H1 (cell line): Measurements from ENCODE around the gene ABHD16B. TPM values are rescaled to one million over a fixed set of nuclear protein-coding genes. Genes with fewer than 3 reads are reported as not detected.

Source experiments
- CTCF ChIA-PET: fragments of 300-600 bp; sonication (Branson Sonifier 250); formaldehyde crosslinking; loops from one replicate; lab custom pipeline; 2021; ENCODE audit not compliant: partially characterized antibody; lab: Charles Lee
- POLR2A ChIA-PET: fragments of 300-600 bp; sonication (Branson Sonifier 250); formaldehyde crosslinking; loops from one replicate; lab custom pipeline; 2021; ENCODE audit warnings: inconsistent platforms; ENCODE audit not compliant: partially characterized antibody; lab: Charles Lee
- DNase-seq, 2 experiments: peaks; one replicate each; pipeline versions ENCODE4 v3.0.0 to v3.0.0-alpha.2; 2010 to 2022; ENCODE audit warnings: low spot score in 2 of 2, low read depth in 1 of 2, mixed read lengths in 1 of 2
- FAIRE-seq: peaks from 2 replicates; lab custom pipeline; 2011; peaks lifted over from hg19 to GRCh38; lab: Jason Lieb, UNC
- H2AFZ ChIP-seq: 2 replicates; pipeline ENCODE4 v1.8.1; 2012; ENCODE audit warnings: low read length, inconsistent platforms
- H2AK5ac ChIP-seq: 2 replicates; pipeline ENCODE4 v1.6.1; 2013; ENCODE audit warnings: low read depth, low read length
- H2BK120ac ChIP-seq: replicated peaks from 2 replicates; pipeline ENCODE3; 2013; ENCODE audit warnings: low read depth, low read length, inconsistent platforms
- H2BK12ac ChIP-seq: 2 replicates; pipeline ENCODE4 v1.6.1; 2013; ENCODE audit warnings: low read depth, low read length
- H2BK15ac ChIP-seq: 2 replicates; pipeline ENCODE4 v1.6.1; 2013; ENCODE audit warnings: low read length
- H2BK20ac ChIP-seq: 2 replicates; pipeline ENCODE4 v1.6.1; 2013; ENCODE audit warnings: low read length
- H2BK5ac ChIP-seq: 2 replicates; pipeline ENCODE4 v1.6.1; 2013; ENCODE audit warnings: low read depth, low read length
- H3K14ac ChIP-seq: 2 replicates; pipeline ENCODE4 v1.6.1; 2013; ENCODE audit warnings: inconsistent platforms; ENCODE audit not compliant: insufficient read length
- H3K18ac ChIP-seq: 2 replicates; pipeline ENCODE4 v1.6.1; 2013; ENCODE audit warnings: low read length; ENCODE audit errors: extremely low read depth
- H3K23ac ChIP-seq: 2 replicates; pipeline ENCODE4 v1.6.1; 2013; ENCODE audit warnings: inconsistent platforms; ENCODE audit not compliant: insufficient read length
- H3K23me2 ChIP-seq: 2 replicates; pipeline ENCODE4 v1.6.1; 2013; ENCODE audit warnings: low read depth, low read length
- H3K27ac ChIP-seq: 2 replicates; pipeline ENCODE4 v1.6.1; 2011; ENCODE audit warnings: low read depth, low read length, inconsistent platforms
- H3K27me3 ChIP-seq, 4 experiments: replicated peaks in 1 of 4; 1 replicate in 1 of 4; 2 replicates in 3 of 4; pipeline versions ENCODE4 v1.6.1 to v1.8.1; 2011 to 2013; ENCODE audit warnings: low read length in 3 of 4, mild to moderate bottlenecking in 3 of 4, inconsistent platforms in 2 of 4, mixed read lengths in 2 of 4, moderate library complexity in 1 of 4; ENCODE audit not compliant: control insufficient read depth in 3 of 4, insufficient read depth in 3 of 4; ENCODE audit errors: extremely low read depth in 1 of 4
- H3K36me3 ChIP-seq, 4 experiments: 2 replicates each; pipeline versions ENCODE4 v1.6.1 to v1.8.1; 2011 to 2013; ENCODE audit warnings: mild to moderate bottlenecking in 4 of 4, low read length in 3 of 4, moderate library complexity in 2 of 4, control low read depth in 1 of 4, inconsistent platforms in 1 of 4; ENCODE audit not compliant: insufficient read depth in 4 of 4, control insufficient read depth in 2 of 4
- H3K4ac ChIP-seq: replicated peaks from 2 replicates; pipeline ENCODE3; 2013; ENCODE audit warnings: low read length, low read depth, mixed read lengths, inconsistent platforms; ENCODE audit not compliant: insufficient read length
- H3K4me1 ChIP-seq, 4 experiments: replicated peaks in 1 of 4; 1 replicate in 1 of 4; 2 replicates in 3 of 4; pipeline versions ENCODE4 v1.6.1 to v1.8.1; 2011 to 2013; ENCODE audit warnings: low read length in 3 of 4, inconsistent platforms in 2 of 4, mixed read lengths in 1 of 4; ENCODE audit not compliant: insufficient read depth in 4 of 4, control insufficient read depth in 3 of 4
- H3K4me2 ChIP-seq, 2 experiments: 2 replicates each; pipeline versions ENCODE4 v1.6.1 to v1.8.1; 2011 to 2013; ENCODE audit warnings: low read depth in 2 of 2, low read length in 2 of 2, control low read depth in 1 of 2, inconsistent platforms in 1 of 2, mild to moderate bottlenecking in 1 of 2; ENCODE audit not compliant: insufficient read depth in 1 of 2
- H3K4me3 ChIP-seq, 4 experiments: fragments of 200-600, 300-600 bp in 1 of 4; sonication (generic), shearing (Covaris generic), sonication (Bioruptor Twin) in 1 of 4; 2 replicates each; pipeline versions ENCODE4 v1.5.1 to v1.8.1; 2011 to 2016; ENCODE audit warnings: low read length in 4 of 4, low read depth in 3 of 4, control low read depth in 2 of 4, inconsistent platforms in 2 of 4, mild to moderate bottlenecking in 2 of 4, mixed read lengths in 1 of 4, moderate library complexity in 1 of 4; ENCODE audit not compliant: insufficient read depth in 2 of 4; ENCODE audit errors: extremely low read depth in 1 of 4
- H3K56ac ChIP-seq: replicated peaks from 2 replicates; pipeline ENCODE3; 2013; ENCODE audit warnings: low read depth, mild to moderate bottlenecking, mixed read lengths, low read length, inconsistent platforms; ENCODE audit not compliant: insufficient read length
- H3K79me1 ChIP-seq: 2 replicates; pipeline ENCODE4 v1.6.1; 2013; ENCODE audit warnings: low read depth, low read length, control low read depth
- H3K79me2 ChIP-seq, 2 experiments: 2 replicates each; pipeline versions ENCODE4 v1.6.1 to v1.8.1; 2012 to 2013; ENCODE audit warnings: low read length in 2 of 2, mild to moderate bottlenecking in 2 of 2, inconsistent platforms in 1 of 2; ENCODE audit not compliant: insufficient read depth in 2 of 2, control insufficient read depth in 1 of 2
- H3K9ac ChIP-seq, 4 experiments: replicated peaks in 1 of 4; 1 replicate in 1 of 4; 2 replicates in 3 of 4; pipeline versions ENCODE4 v1.6.1 to v1.8.1; 2011 to 2013; ENCODE audit warnings: low read depth in 3 of 4, low read length in 3 of 4, control low read depth in 2 of 4, mild to moderate bottlenecking in 2 of 4, moderate library complexity in 2 of 4, inconsistent platforms in 1 of 4; ENCODE audit errors: extremely low read depth in 1 of 4
- H3K9me3 ChIP-seq, 2 experiments: 2 replicates each; pipeline versions ENCODE4 v1.6.1 to v1.8.1; 2012 to 2013; ENCODE audit warnings: mild to moderate bottlenecking in 2 of 2, moderate library complexity in 2 of 2, control low read depth in 1 of 2, inconsistent platforms in 1 of 2, low read depth in 1 of 2, low read length in 1 of 2, mixed read lengths in 1 of 2; ENCODE audit not compliant: insufficient read depth in 2 of 2
- H4K20me1 ChIP-seq, 2 experiments: replicated peaks in 1 of 2; 2 replicates each; pipeline versions ENCODE3 to v1.8.1; 2011 to 2013; ENCODE audit warnings: inconsistent platforms in 2 of 2, low read length in 2 of 2, mild to moderate bottlenecking in 1 of 2; ENCODE audit not compliant: insufficient read depth in 2 of 2, control insufficient read depth in 1 of 2
- H4K5ac ChIP-seq: 2 replicates; pipeline ENCODE4 v1.6.1; 2013; ENCODE audit warnings: low read length, low read depth, mixed read lengths, inconsistent platforms; ENCODE audit not compliant: insufficient read length
- H4K8ac ChIP-seq: 2 replicates; pipeline ENCODE4 v1.8.0; 2013; ENCODE audit warnings: mild to moderate bottlenecking, moderate library complexity, low read length, inconsistent platforms; ENCODE audit not compliant: insufficient read depth; ENCODE audit errors: extremely low read depth
- H4K91ac ChIP-seq: replicated peaks from 2 replicates; pipeline ENCODE3; 2013; ENCODE audit warnings: low read length, mixed read lengths, inconsistent platforms; ENCODE audit not compliant: insufficient read length
- CEBPB ChIP-seq: IDR thresholded peaks from 2 replicates; pipeline ENCODE4 v1.6.1; 2012; ENCODE audit warnings: low read depth, low read length
- GABPA ChIP-seq: IDR thresholded peaks from 2 replicates; pipeline ENCODE4 v1.6.1; 2011; ENCODE audit warnings: mild to moderate bottlenecking, low read length, moderate library complexity, borderline replicate concordance; ENCODE audit not compliant: insufficient read depth
- HDAC6 ChIP-seq: IDR thresholded peaks from one replicate; pipeline ENCODE4 v1.7.1; 2012; ENCODE audit warnings: low read depth, mild to moderate bottlenecking, inconsistent platforms, low read length, moderate library complexity
- RAD21 ChIP-seq, 2 experiments: IDR thresholded peaks in 1 of 2; conservative IDR thresholded peaks in 1 of 2; 2 replicates each; pipeline ENCODE4 v1.6.1; 2011; ENCODE audit warnings: low read depth in 2 of 2, low read length in 2 of 2, improper control_type of control experiment in 1 of 2, inconsistent platforms in 1 of 2, mild to moderate bottlenecking in 1 of 2, moderate library complexity in 1 of 2
- RXRA ChIP-seq: IDR thresholded peaks from 2 replicates; pipeline ENCODE4 v1.6.1; 2011; ENCODE audit warnings: low read depth, mild to moderate bottlenecking, low read length, moderate library complexity; ENCODE audit not compliant: insufficient read depth
- SIN3A ChIP-seq, 2 experiments: IDR thresholded peaks in 1 of 2; conservative IDR thresholded peaks in 1 of 2; 2 replicates each; pipeline ENCODE4 v1.6.1; 2011 to 2012; ENCODE audit warnings: low read length in 2 of 2, improper control_type of control experiment in 1 of 2, low read depth in 1 of 2, mild to moderate bottlenecking in 1 of 2
- SIX5 ChIP-seq: IDR thresholded peaks from 2 replicates; pipeline ENCODE4 v1.6.1; 2011; ENCODE audit warnings: mild to moderate bottlenecking, low read depth, low read length
- SP2 ChIP-seq: IDR thresholded peaks from 2 replicates; pipeline ENCODE4 v1.6.1; 2012; ENCODE audit warnings: mild to moderate bottlenecking, low read length, inconsistent platforms
- SP4 ChIP-seq: IDR thresholded peaks from 2 replicates; pipeline ENCODE4 v1.6.1; 2012; ENCODE audit warnings: low read length, inconsistent platforms
- WGBS, 2 experiments: shearing (Covaris generic) in 1 of 2; methylation state at CpG; one replicate each; pipeline versions ENCODE4 v1.1.6 to v1.1.7; 2013 to 2015; ENCODE audit warnings: low lambda C conversion rate in 2 of 2, mixed read lengths in 2 of 2, inconsistent platforms in 1 of 2, low coverage in 1 of 2, missing lambda C conversion rate in 1 of 2; ENCODE audit not compliant: insufficient replicate concordance in 2 of 2, insufficient coverage in 1 of 2, insufficient read length in 1 of 2; ENCODE audit errors: extremely low coverage in 1 of 2, missing lambda C conversion rate in 1 of 2; 5-methylcytosine and 5-hydroxymethylcytosine counted together
- polyA plus RNA-seq, 7 experiments: library from polyadenylated mRNA; depleted of rRNA in 3 of 7; stranded (reverse) in 5 of 7; unstranded in 2 of 7; fragments of >200 nt in 5 of 7; fragments of 200-250 nt in 2 of 7; gene quantifications; 1 replicate in 5 of 7; 2 replicates in 1 of 7; 4 replicates in 1 of 7; pipeline versions ENCODE4 v1.2.1 to v1.2.3, GENCODE V29; 2011 to 2013; ENCODE audit warnings: missing spikeins in 2 of 7, mixed read lengths in 2 of 7
- total RNA-seq: library from RNA; stranded (reverse); fragmentation: NEBNext Ultra II Directional; extraction: Animal tissue kit (Norgen Biotek cat#: 25700); gene quantifications from 2 replicates; pipeline ENCODE4 v1.2.1, GENCODE V29; 2021
- TF ChIP-seq, protein P1 (sequence below): IDR thresholded peaks from 2 replicates; pipeline ENCODE4 v1.6.1; 2011; ENCODE audit warnings: low read length, improper control_type of control experiment

ABHD16B gene
- total and polyA plus RNA-seq, 2 of the 8 experiments (the other 6 are each of a cell fraction or from before 2014, with no cell fraction given) = not detected

DNA sequence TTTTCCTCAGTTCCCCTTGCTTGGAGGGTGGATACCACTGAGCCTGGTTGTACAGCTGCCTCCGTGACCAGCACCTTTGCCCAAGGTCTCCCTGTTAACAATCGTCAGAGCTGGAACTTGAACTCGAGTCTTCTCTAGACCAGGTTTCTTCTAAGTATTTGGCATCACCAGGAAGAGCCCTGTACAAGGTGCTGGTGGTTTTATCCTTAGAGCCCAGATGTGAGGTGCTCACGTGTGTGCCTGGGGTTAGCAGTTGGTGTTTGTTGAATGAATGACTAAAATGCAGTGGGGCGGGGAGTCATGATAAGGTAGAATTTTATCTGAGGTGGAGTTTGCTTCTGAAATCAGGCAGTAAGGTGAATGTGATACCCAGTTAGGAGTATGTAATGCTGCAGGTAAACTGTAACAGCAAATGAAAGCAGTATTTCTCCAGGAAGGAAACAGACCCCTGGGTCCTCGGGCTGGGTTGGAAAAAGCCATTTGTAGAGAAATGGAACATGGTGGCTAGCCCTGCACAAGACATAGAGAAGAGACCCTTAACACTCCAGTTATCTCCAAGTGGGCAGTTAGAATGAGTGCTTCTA lies 36.8 kb downstream of the ABHD16B start:
- no peaks in the 10 kb centered on the region for H3K9me3 ChIP-seq
- H3K27me3 ChIP-seq = no peaks in the 10 kb centered on the region
- no peak overlapping the region for H3K4me2 ChIP-seq
- no peak overlapping the region for H2AK5ac ChIP-seq
- H3K4ac ChIP-seq = no peak overlapping the region
- H2BK20ac ChIP-seq = no peak overlapping the region
- H4K5ac ChIP-seq = no peak overlapping the region
- H3K23ac ChIP-seq = no peak overlapping the region
- H3K36me3 ChIP-seq = no peaks in the 10 kb centered on the region
- POLR2A ChIA-PET = interaction anchor here (1.4 kb wide), 1 partner anchor 33 kb away, joined by 3 read pairs; the partner anchor contains the start of gene TPD52L2
- WGBS, 2 experiments = 83% methylated on average over 6 of the region's 6 CpGs; no CpG with 5 or more reads in 1 of the 2 experiments
- FAIRE-seq (no peak), DNase-seq (no peak)
- no peak overlapping the region for H3K56ac ChIP-seq
- H4K91ac ChIP-seq = no peak overlapping the region
- H3K9ac ChIP-seq = no peak overlapping the region
- no peak overlapping the region for H2AFZ ChIP-seq
- H2BK12ac ChIP-seq = no peak overlapping the region
- no peak overlapping the region for H3K14ac ChIP-seq
- no peak overlapping the region for H3K27ac ChIP-seq
- TF ChIP-seq HDAC6 = no peak
- no peak for TF ChIP-seq CEBPB
- TF ChIP-seq, protein P1, sequence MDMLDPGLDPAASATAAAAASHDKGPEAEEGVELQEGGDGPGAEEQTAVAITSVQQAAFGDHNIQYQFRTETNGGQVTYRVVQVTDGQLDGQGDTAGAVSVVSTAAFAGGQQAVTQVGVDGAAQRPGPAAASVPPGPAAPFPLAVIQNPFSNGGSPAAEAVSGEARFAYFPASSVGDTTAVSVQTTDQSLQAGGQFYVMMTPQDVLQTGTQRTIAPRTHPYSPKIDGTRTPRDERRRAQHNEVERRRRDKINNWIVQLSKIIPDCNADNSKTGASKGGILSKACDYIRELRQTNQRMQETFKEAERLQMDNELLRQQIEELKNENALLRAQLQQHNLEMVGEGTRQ = no peak
- no peak for TF ChIP-seq RAD21 (IDR thresholded peaks at IDR 0.05 in 1 of 2, conservative IDR thresholded peaks at IDR 0.05 in 1 of 2; ENCODE audit: low read depth in 2 of 2, low read length in 2 of 2)
- TF ChIP-seq GABPA = no peak
- no peak for TF ChIP-seq SIN3A (conservative IDR thresholded peaks at IDR 0.05 in 1 of 2, IDR thresholded peaks at IDR 0.05 in 1 of 2; ENCODE audit: low read depth in 1 of 2, low read length in 2 of 2)
- no peak for TF ChIP-seq SP4
- no peak for TF ChIP-seq SP2
- TF ChIP-seq SIX5 = no peak
- no peak for TF ChIP-seq RXRA
- H3K79me1 ChIP-seq = peaks cover 21% of the 10 kb centered on the region
- H2BK120ac ChIP-seq = no peak overlapping the region
- no peak overlapping the region for H3K4me3 ChIP-seq
- H3K18ac ChIP-seq = no peak overlapping the region
- no peak overlapping the region for H2BK15ac ChIP-seq
- peaks cover 3% of the 10 kb centered on the region; the same call in 1 of the 2 replicates for H3K23me2 ChIP-seq
- no peak overlapping the region for H4K8ac ChIP-seq
- CTCF ChIA-PET = interaction anchor here (1.3 to 3.0 kb wide), 4 partner anchors 9 to 35 kb away, joined by 3 to 8 read pairs (median 5); partner anchors contain the start of gene TPD52L2
- H2BK5ac ChIP-seq = no peak overlapping the region
- H4K20me1 ChIP-seq = peaks cover 4 to 16% of the 10 kb centered on the region in 2 experiments
- peaks cover 3 to 53% of the 10 kb centered on the region in 2 experiments; a peak in 2 of 4 replicates for H3K79me2 ChIP-seq
- H3K4me1 ChIP-seq = peaks cover 0 to 6% (median 4%) of the 10 kb centered on the region in 4 experiments; a peak in 4 of 7 replicates
